A549 (cell line): Measurements from ENCODE around the gene CCDC157. TPM values are rescaled to one million over a fixed set of nuclear protein-coding genes. Genes with fewer than 3 reads are reported as not detected.

ENCODE experiments used
- ATAC-seq, 2 experiments: fragments of 200-7000 bp in 1 of 2; fragments of >200 bp in 1 of 2; cut with Nextera tagmentation in 1 of 2; cut with Tn5 transposase in 1 of 2; 3 replicates each; pipeline versions ENCODE4 v1.8.0 to v1.9.1; 2018 to 2020; ENCODE audit warnings: mild to moderate bottlenecking in 1 of 2, moderate library complexity in 1 of 2
- CTCF ChIA-PET: fragments of 300-600 bp; sonication (Branson Sonifier 250); formaldehyde crosslinking; extraction: SDS; loops from one replicate; lab custom pipeline; 2021; ENCODE audit warnings: antibody characterized with exemption, inconsistent platforms; lab: Yijun Ruan, JAX
- POLR2A ChIA-PET: fragments of 350-600 bp; formaldehyde crosslinking; extraction: SDS; loops from one replicate; lab custom pipeline; 2021; ENCODE audit warnings: antibody characterized with exemption, inconsistent platforms; lab: Yijun Ruan, JAX
- DNase-seq, 2 experiments: peaks; one replicate each; pipeline versions ENCODE4 v3.0.0 to v3.0.0-alpha.2; 2011 to 2016; ENCODE audit warnings: low read depth in 1 of 2, low spot score in 1 of 2
- FAIRE-seq: peaks from 2 replicates; lab custom pipeline; 2011; peaks lifted over from hg19 to GRCh38; lab: Jason Lieb, UNC
- H3K27ac ChIP-seq, 2 experiments: fragments of >200 bp; sonication (Bioruptor Twin); formaldehyde crosslinking; 3 replicates each; pipeline ENCODE4 v1.5.1; 2016 to 2017
- H3K4me1 ChIP-seq: fragments of >200 bp; sonication (Bioruptor Twin); formaldehyde crosslinking; 3 replicates; pipeline ENCODE4 v1.6.1; 2016
- H3K4me2 ChIP-seq: fragments of >200 bp; sonication (Bioruptor Twin); formaldehyde crosslinking; 3 replicates; pipeline ENCODE4 v1.6.1; 2016
- H3K4me3 ChIP-seq: fragments of >200 bp; sonication (Bioruptor Twin); formaldehyde crosslinking; 3 replicates; pipeline ENCODE4 v1.5.1; 2016
- H3K9me3 ChIP-seq: fragments of >200 bp; sonication (Bioruptor Twin); formaldehyde crosslinking; 3 replicates; pipeline ENCODE4 v1.6.1; 2016
- ATOH8 ChIP-seq: fragments of 250-450 bp; sonication (Bioruptor Pico); IDR thresholded peaks from 2 replicates; pipeline ENCODE4 v1.5.0; 2020; ENCODE audit warnings: low read depth, mild to moderate bottlenecking, moderate library complexity
- CBX2 ChIP-seq: fragments of 200-600 bp; sonication (generic); IDR thresholded peaks from 2 replicates; pipeline ENCODE4 v1.6.1; 2016; ENCODE audit warnings: low read depth, mild to moderate bottlenecking, borderline replicate concordance
- CBX8 ChIP-seq: fragments of 200-600 bp; sonication (generic); IDR thresholded peaks from 2 replicates; pipeline ENCODE4 v1.6.1; 2016
- CHD4 ChIP-seq: fragments of 200-600 bp; sonication (generic); IDR thresholded peaks from 2 replicates; pipeline ENCODE4 v1.6.1; 2016; ENCODE audit warnings: antibody characterized with exemption, mild to moderate bottlenecking, borderline replicate concordance
- EHF ChIP-seq: fragments of 250-450 bp; sonication (Bioruptor Pico); IDR thresholded peaks from 2 replicates; pipeline ENCODE4 v1.5.0; 2020; ENCODE audit warnings: mild to moderate bottlenecking
- FOSL2 ChIP-seq, 2 experiments: fragments of 450-650 bp in 1 of 2; fragments of >200 bp in 1 of 2; sonication (Bioruptor Twin) in 1 of 2; formaldehyde crosslinking; IDR thresholded peaks; 2 replicates each; pipeline versions ENCODE4 v1.5.0 to v1.6.1; 2016 to 2020; ENCODE audit warnings: mild to moderate bottlenecking in 1 of 2, moderate library complexity in 1 of 2
- HOXA7 ChIP-seq: fragments of 250-450 bp; sonication (Bioruptor Pico); IDR thresholded peaks from 2 replicates; pipeline ENCODE4 v1.5.0; 2020; ENCODE audit warnings: mild to moderate bottlenecking, moderate library complexity
- HOXB13 ChIP-seq: fragments of 250-450 bp; sonication (Bioruptor Pico); IDR thresholded peaks from 2 replicates; pipeline ENCODE4 v1.5.0; 2020; ENCODE audit warnings: low read depth, mild to moderate bottlenecking, moderate library complexity
- HOXB5 ChIP-seq: fragments of 250-450 bp; sonication (Bioruptor Pico); IDR thresholded peaks from 2 replicates; pipeline ENCODE4 v1.5.0; 2020; ENCODE audit warnings: mild to moderate bottlenecking, moderate library complexity
- JUN ChIP-seq, 2 experiments: fragments of >200 bp; sonication (Bioruptor Twin); formaldehyde crosslinking; IDR thresholded peaks; 2 replicates in 1 of 2; 3 replicates in 1 of 2; pipeline ENCODE4 v1.6.1; 2016 to 2017
- MAFK ChIP-seq: fragments of 450-650 bp; IDR thresholded peaks from 2 replicates; pipeline ENCODE4 v1.6.1; 2014; ENCODE audit not compliant: partially characterized antibody
- MAZ ChIP-seq: fragments of 150-350 bp; IDR thresholded peaks from 2 replicates; pipeline ENCODE4 v1.6.1; 2014; ENCODE audit warnings: antibody characterized with exemption, low read depth, low read length, borderline replicate concordance
- NFE2L2 ChIP-seq: fragments of 150-350 bp; conservative IDR thresholded peaks from 2 replicates; pipeline ENCODE4 v1.6.1; 2014; ENCODE audit warnings: low read length
- NR3C1 ChIP-seq: fragments of >200 bp; sonication (Bioruptor Twin); formaldehyde crosslinking; IDR thresholded peaks from 3 replicates; pipeline ENCODE4 v1.6.1; 2017
- POLR2AphosphoS2 ChIP-seq: conservative IDR thresholded peaks from 2 replicates; pipeline ENCODE4 v1.6.1; 2012; ENCODE audit warnings: low read length, improper control_type of control experiment, inconsistent platforms
- RAD21 ChIP-seq, 2 experiments: fragments of >200 bp in 1 of 2; sonication (Bioruptor Twin) in 1 of 2; formaldehyde crosslinking in 1 of 2; IDR thresholded peaks in 1 of 2; conservative IDR thresholded peaks in 1 of 2; 2 replicates in 1 of 2; 3 replicates in 1 of 2; pipeline ENCODE4 v1.6.1; 2012 to 2018; ENCODE audit warnings: inconsistent platforms in 1 of 2
- RFX5 ChIP-seq: fragments of 450-650 bp; IDR thresholded peaks from 2 replicates; pipeline ENCODE4 v1.7.1; 2014; ENCODE audit warnings: antibody characterized with exemption, mild to moderate bottlenecking, moderate library complexity
- SMC3 ChIP-seq: fragments of >200 bp; sonication (Bioruptor Twin); formaldehyde crosslinking; IDR thresholded peaks from 3 replicates; pipeline ENCODE4 v1.6.1; 2018; ENCODE audit warnings: inconsistent platforms
- SREBF2 ChIP-seq: fragments of 450-650 bp; IDR thresholded peaks from 2 replicates; pipeline ENCODE4 v1.6.1; 2014; ENCODE audit warnings: mild to moderate bottlenecking, moderate library complexity
- USF2 ChIP-seq: fragments of 450-650 bp; IDR thresholded peaks from 2 replicates; pipeline ENCODE4 v1.6.1; 2014; ENCODE audit warnings: antibody characterized with exemption
- ZFP36 ChIP-seq: fragments of 450-650 bp; IDR thresholded peaks from 2 replicates; pipeline ENCODE4 v1.6.1; 2014; ENCODE audit warnings: borderline replicate concordance; ENCODE audit not compliant: partially characterized antibody
- ZSCAN20 ChIP-seq: fragments of 250-450 bp; sonication (Bioruptor Pico); IDR thresholded peaks from 2 replicates; pipeline ENCODE4 v1.8.0; 2022; ENCODE audit warnings: mild to moderate bottlenecking, moderate library complexity
- WGBS: methylation state at CpG from one replicate; pipeline ENCODE4 v1.1.6; 2017; ENCODE audit errors: missing lambda C conversion rate; 5-methylcytosine and 5-hydroxymethylcytosine counted together
- polyA plus RNA-seq, 4 experiments: library from polyadenylated mRNA; depleted of rRNA in 3 of 4; stranded (reverse); fragments of >200 nt; fragmentation: RNase III in 1 of 4; extraction: RNeasy Plus Mini Kit Qiagen cat#74134 plus additional on column Dnase treatment in 1 of 4; gene quantifications; 2 replicates in 3 of 4; 3 replicates in 1 of 4; pipeline ENCODE4 v1.2.3, GENCODE V29; 2011 to 2017
- TF ChIP-seq, protein P1 (sequence below): fragments of >200 bp; sonication (Bioruptor Twin); formaldehyde crosslinking; IDR thresholded peaks from 2 replicates; pipeline ENCODE4 v1.6.1; 2016
- TF ChIP-seq, protein P2 (sequence below): fragments of >200 bp; sonication (Bioruptor Twin); formaldehyde crosslinking; IDR thresholded peaks from 3 replicates; pipeline ENCODE4 v1.6.1; 2016
- TF ChIP-seq, protein P3 (sequence below): fragments of 200-600 bp; sonication (generic); IDR thresholded peaks from 2 replicates; pipeline ENCODE4 v1.6.1; 2016; ENCODE audit warnings: antibody characterized with exemption, mild to moderate bottlenecking, moderate library complexity
- TF ChIP-seq, protein P4 (sequence below): fragments of 150-350 bp; IDR thresholded peaks from 2 replicates; pipeline ENCODE4 v1.6.1; 2014; ENCODE audit warnings: low read depth, mild to moderate bottlenecking, low read length

CCDC157 gene
- polyA plus RNA-seq, 2 of the 4 experiments (the other 2 are of a cell fraction) = 1.4 to 2.5 TPM

GRCh38 chr22:30309951-30310741 is 46.7 kb upstream of the CCDC157 start:
- CTCF ChIA-PET = interaction anchor here (1.0 to 2.5 kb wide), 2 partner anchors 22 to 221 kb away, joined by 3 to 10 read pairs; no protein-coding TSS in a partner anchor
- POLR2A ChIA-PET = no interaction called here
- TF ChIP-seq EHF (no peak), FOSL2 (IDR thresholded peaks at IDR 0.05) (no peak), FOSL2 (CRISPR knock-in tag; IDR thresholded peaks at IDR 0.05) (no peak), MAFK (no peak), HOXA7 (CRISPR knock-in tag) (no peak), JUN (IDR thresholded peaks at IDR 0.05) (no peak), CBX2 (no peak), POLR2AphosphoS2 (no peak), HOXB13 (CRISPR knock-in tag) (no peak), CBX8 (no peak), RAD21 (conservative IDR thresholded peaks at IDR 0.05 in 1 of 2, IDR thresholded peaks at IDR 0.05 in 1 of 2) (no peak), ATOH8 (CRISPR knock-in tag) (no peak)
- TF ChIP-seq, protein P1, sequence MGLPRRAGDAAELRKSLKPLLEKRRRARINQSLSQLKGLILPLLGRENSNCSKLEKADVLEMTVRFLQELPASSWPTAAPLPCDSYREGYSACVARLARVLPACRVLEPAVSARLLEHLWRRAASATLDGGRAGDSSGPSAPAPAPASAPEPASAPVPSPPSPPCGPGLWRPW = no peak
- TF ChIP-seq, all 56 proteins: peak for 0
- FAIRE-seq (no peak), DNase-seq (no peak), ATAC-seq (no peak)
- no peak overlapping the region for H3K4me3 ChIP-seq
- peaks cover 47% of the 10 kb centered on the region for H3K4me1 ChIP-seq
- no peak overlapping the region for H3K4me2 ChIP-seq
- H3K9me3 ChIP-seq = no peaks in the 10 kb centered on the region
- H3K27ac ChIP-seq = no peak overlapping the region
- WGBS = 98% methylated on average over 6 of the region's 7 CpGs

DNA sequence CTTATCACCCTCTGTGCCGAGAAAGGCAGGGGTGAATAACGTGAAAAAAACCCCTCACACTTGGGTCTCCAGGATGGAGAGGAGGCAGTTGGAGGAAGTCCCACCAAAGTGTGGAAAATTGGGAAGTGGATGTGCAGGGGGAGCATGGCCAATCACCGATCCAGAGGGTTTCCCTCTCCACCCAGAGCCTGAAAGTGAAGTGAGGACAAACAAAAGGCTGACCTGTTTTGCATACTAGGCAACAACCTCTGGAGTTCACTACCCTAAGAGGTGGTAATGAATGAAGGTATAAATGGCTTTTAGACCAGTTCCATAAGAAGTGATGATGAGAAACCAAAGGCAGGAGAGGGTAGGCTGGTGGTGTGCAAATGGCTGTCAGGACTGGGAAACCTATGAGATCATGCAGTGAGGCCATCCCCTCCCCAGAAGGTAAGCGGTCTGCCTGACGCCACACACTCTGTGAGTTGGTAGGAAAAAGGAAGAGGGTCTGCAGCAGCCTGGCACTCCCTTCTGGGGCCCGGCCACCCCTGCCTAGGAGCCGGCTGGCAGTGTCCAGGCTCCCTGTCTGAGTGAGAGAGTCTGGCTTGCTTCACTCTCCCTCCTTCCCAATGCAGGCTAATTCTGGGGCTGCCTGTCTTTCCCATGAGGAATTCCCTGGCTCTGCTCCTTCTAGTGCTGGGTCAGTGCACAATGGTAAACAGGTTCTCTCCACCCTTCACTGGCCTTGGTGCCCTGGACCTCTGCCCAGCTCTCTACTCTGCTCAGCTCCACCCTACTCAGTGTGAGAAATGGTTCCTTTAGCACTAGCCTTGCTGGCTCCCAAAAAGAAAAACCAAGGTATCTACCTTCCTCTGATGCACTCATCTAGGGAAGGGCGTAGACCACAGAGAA is 45.7 kb upstream of the CCDC157 start:
- FAIRE-seq (no peak), DNase-seq (no peak)
- TF ChIP-seq CHD4 (no peak), RFX5 (no peak), SREBF2 (no peak), USF2 (no peak), HOXB5 (CRISPR knock-in tag) (no peak), NFE2L2 (no peak), CBX2 (no peak), ZSCAN20 (CRISPR knock-in tag) (no peak), JUN (IDR thresholded peaks at IDR 0.05) (no peak), MAZ (no peak), NR3C1 (no peak), SMC3 (no peak), ZFP36 (no peak)
- TF ChIP-seq, protein P2, sequence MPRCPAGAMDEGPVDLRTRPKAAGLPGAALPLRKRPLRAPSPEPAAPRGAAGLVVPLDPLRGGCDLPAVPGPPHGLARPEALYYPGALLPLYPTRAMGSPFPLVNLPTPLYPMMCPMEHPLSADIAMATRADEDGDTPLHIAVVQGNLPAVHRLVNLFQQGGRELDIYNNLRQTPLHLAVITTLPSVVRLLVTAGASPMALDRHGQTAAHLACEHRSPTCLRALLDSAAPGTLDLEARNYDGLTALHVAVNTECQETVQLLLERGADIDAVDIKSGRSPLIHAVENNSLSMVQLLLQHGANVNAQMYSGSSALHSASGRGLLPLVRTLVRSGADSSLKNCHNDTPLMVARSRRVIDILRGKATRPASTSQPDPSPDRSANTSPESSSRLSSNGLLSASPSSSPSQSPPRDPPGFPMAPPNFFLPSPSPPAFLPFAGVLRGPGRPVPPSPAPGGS = no peak
- TF ChIP-seq, protein P3, sequence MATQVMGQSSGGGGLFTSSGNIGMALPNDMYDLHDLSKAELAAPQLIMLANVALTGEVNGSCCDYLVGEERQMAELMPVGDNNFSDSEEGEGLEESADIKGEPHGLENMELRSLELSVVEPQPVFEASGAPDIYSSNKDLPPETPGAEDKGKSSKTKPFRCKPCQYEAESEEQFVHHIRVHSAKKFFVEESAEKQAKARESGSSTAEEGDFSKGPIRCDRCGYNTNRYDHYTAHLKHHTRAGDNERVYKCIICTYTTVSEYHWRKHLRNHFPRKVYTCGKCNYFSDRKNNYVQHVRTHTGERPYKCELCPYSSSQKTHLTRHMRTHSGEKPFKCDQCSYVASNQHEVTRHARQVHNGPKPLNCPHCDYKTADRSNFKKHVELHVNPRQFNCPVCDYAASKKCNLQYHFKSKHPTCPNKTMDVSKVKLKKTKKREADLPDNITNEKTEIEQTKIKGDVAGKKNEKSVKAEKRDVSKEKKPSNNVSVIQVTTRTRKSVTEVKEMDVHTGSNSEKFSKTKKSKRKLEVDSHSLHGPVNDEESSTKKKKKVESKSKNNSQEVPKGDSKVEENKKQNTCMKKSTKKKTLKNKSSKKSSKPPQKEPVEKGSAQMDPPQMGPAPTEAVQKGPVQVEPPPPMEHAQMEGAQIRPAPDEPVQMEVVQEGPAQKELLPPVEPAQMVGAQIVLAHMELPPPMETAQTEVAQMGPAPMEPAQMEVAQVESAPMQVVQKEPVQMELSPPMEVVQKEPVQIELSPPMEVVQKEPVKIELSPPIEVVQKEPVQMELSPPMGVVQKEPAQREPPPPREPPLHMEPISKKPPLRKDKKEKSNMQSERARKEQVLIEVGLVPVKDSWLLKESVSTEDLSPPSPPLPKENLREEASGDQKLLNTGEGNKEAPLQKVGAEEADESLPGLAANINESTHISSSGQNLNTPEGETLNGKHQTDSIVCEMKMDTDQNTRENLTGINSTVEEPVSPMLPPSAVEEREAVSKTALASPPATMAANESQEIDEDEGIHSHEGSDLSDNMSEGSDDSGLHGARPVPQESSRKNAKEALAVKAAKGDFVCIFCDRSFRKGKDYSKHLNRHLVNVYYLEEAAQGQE = no peak
- TF ChIP-seq, protein P4, sequence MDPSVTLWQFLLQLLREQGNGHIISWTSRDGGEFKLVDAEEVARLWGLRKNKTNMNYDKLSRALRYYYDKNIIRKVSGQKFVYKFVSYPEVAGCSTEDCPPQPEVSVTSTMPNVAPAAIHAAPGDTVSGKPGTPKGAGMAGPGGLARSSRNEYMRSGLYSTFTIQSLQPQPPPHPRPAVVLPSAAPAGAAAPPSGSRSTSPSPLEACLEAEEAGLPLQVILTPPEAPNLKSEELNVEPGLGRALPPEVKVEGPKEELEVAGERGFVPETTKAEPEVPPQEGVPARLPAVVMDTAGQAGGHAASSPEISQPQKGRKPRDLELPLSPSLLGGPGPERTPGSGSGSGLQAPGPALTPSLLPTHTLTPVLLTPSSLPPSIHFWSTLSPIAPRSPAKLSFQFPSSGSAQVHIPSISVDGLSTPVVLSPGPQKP = no peak
- TF ChIP-seq, all 56 proteins: peak for 0
- ChIA-PET CTCF (interaction anchor here (0.7 to 2.5 kb wide), 4 partner anchors 11 to 23 kb away, joined by 3 to 10 read pairs (median 4); partner anchors contain the start of gene CASTOR1), POLR2A (interaction anchor here (0.6 kb wide), 1 partner anchor 813 kb away, joined by 3 read pairs; no protein-coding TSS in a partner anchor)
- WGBS = 93% methylated on average over 8 of the region's 8 CpGs
- H3K9me3 ChIP-seq = no peaks in the 10 kb centered on the region
- peak; percentile 23 to 53; a peak in 4 of 6 replicates for ATAC-seq
- peak overlapping the region in 1 of 2 experiments; percentile 38; a peak in 2 of 6 replicates for H3K27ac ChIP-seq
- no peak overlapping the region for H3K4me3 ChIP-seq
- H3K4me1 ChIP-seq = peaks cover 44% of the 10 kb centered on the region
- H3K4me2 ChIP-seq = peak overlapping the region; percentile 36
